NT2/D1 (cell line): ENCODE data around the gene RAB7A.

Experiments used
- SUZ12 ChIP-seq: IDR thresholded peaks from 2 replicates; pipeline ENCODE4 v1.6.1; 2011; ENCODE audit not compliant: insufficient read length, insufficient read depth; ENCODE audit errors: extremely low read depth
- ZNF274 ChIP-seq: IDR thresholded peaks from 2 replicates; pipeline ENCODE4 v1.6.1; 2011; ENCODE audit warnings: mild to moderate bottlenecking, low read depth, low read length

GRCh38 chr3:128742821-128743594 is 17.0 kb downstream of the RAB7A start:
- TF ChIP-seq SUZ12: no peak
- TF ChIP-seq ZNF274: no peak
